ENCODE results near the gene C19orf25. TPM values are rescaled to one million over a fixed set of nuclear protein-coding genes. Genes with fewer than 3 reads are reported as not detected.

Gene C19orf25
- total and polyA plus RNA-seq, 10 of the 15 experiments (the other 5 are each of a cell fraction or from before 2014, with no cell fraction given), result 1.2 to 67.0 (median 25.6) TPM

DNA sequence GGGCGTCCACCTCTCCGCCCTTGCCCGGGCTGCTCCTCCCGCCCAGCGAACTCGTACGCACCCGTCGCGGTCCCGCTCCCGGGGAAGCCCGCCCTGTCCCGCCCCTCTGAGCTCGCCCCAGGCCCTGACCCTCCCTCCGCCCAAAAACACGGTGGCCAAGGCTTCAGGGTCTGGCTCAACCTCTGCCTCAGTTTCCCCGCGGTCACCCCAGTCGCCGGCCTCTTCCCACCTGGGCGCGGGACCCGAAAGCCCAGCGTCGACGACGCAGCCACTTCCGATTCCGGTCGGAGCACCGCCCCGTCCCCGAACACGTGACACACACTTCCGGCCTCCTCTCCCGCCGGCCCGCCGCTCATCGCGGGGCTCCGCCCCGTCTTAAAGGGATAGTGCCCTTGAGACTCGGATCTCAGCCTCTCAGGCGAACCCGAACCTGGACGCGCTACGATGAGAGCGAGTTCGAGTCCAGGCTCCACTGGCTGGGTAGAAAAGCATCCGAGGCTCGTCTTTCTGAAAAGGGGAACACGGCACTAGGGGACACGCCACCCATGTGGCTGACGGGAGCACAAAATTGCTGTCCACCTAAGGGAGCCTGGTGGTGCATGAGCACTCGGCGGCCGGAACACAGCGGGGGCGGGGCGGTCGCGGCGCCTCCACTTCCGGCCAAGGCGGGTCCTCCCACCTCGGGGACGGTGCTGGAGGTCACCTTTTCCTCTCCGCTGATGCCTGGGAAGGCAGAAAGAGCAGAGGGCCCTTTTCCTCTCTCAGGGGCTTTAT is at the start of gene C19orf25 (continued):
- TF ChIP-seq, protein P1, sequence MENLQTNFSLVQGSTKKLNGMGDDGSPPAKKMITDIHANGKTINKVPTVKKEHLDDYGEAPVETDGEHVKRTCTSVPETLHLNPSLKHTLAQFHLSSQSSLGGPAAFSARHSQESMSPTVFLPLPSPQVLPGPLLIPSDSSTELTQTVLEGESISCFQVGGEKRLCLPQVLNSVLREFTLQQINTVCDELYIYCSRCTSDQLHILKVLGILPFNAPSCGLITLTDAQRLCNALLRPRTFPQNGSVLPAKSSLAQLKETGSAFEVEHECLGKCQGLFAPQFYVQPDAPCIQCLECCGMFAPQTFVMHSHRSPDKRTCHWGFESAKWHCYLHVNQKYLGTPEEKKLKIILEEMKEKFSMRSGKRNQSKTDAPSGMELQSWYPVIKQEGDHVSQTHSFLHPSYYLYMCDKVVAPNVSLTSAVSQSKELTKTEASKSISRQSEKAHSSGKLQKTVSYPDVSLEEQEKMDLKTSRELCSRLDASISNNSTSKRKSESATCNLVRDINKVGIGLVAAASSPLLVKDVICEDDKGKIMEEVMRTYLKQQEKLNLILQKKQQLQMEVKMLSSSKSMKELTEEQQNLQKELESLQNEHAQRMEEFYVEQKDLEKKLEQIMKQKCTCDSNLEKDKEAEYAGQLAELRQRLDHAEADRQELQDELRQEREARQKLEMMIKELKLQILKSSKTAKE (IDR thresholded peaks at IDR 0.05; ENCODE audit: low read depth, poor library complexity, severe bottlenecking), result peak; percentile 65
- TF ChIP-seq LARP7 (IDR thresholded peaks at IDR 0.05), result peak; percentile 86

DNA sequence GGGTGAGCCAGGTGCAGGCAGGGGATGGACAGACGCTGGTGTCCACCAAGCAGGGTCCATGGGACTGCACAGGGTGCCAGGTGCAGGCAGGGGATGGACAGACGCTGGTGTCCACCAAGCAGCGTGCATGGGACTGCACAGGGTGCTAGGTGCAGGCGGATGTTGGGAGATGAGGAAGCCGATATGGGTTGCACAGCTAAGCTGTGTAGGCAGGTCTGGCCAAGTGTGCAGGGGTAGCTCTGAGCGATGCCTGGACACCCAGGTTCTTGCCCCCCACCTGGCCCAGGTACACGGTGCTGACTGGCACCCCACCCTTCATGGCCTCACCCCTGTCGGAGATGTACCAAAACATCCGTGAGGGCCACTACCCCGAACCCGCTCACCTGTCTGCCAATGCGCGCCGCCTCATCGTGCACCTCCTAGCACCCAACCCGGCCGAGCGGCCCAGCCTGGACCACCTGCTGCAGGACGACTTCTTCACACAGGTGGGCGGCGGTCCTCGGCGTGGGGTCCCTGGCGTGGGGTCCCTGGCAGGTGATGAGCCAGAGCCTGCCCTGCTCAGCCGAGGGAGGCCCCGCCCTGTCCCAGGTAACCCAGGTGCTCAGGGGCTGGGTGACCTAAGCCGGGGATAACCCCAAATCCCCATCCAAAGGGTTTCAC is 48.8 kb upstream of the C19orf25 start:
- H3K27me3 ChIP-seq (replicated peaks in 1 of 2; ENCODE audit: control insufficient read depth in 2 of 2, insufficient read depth in 2 of 2, low read length in 1 of 2), result peaks cover 0 to 2% of the 10 kb centered on the region in 2 experiments; a peak in 3 of 4 replicates
- in situ Hi-C loops (cut with MboI), result no loop called here
- RAD21 ChIA-PET (ENCODE audit: unreplicated experiment), result no interaction called here
- H3K4me1 ChIP-seq (ENCODE audit: control insufficient read depth, insufficient read depth, low read length), result no peaks in the 10 kb centered on the region
- H3K4me2 ChIP-seq (ENCODE audit: control insufficient read depth, insufficient read depth), result no peak overlapping the region
- no peak overlapping the region for H3K4me3 ChIP-seq
- DNase-seq (ENCODE audit: low read depth, low spot score) (no peak), ATAC-seq (no peak), FAIRE-seq (no peak)
- CTCF ChIA-PET, result no interaction called here
- intact Hi-C loops (cut with micrococcal nuclease; ENCODE audit: unreplicated experiment), result no loop called here
- no peak overlapping the region for H3K9ac ChIP-seq (ENCODE audit: control insufficient read depth, insufficient read depth, low read length)
- POLR2A ChIA-PET, result no interaction called here
- no peak overlapping the region for H3K27ac ChIP-seq (ENCODE audit: control insufficient read depth, insufficient read depth)
- 56% methylated on average over 27 of the region's 27 CpGs for WGBS (ENCODE audit: insufficient coverage, insufficient replicate concordance, low lambda C conversion rate, missing lambda C conversion rate)
- no peaks in the 10 kb centered on the region for H4K20me1 ChIP-seq (ENCODE audit: control insufficient read depth, insufficient read depth)
- H3K79me2 ChIP-seq (ENCODE audit: control insufficient read depth, insufficient read depth, low read length), result no peaks in the 10 kb centered on the region
- H3K36me3 ChIP-seq (ENCODE audit: control insufficient read depth in 2 of 2, insufficient read depth in 2 of 2, low read length in 1 of 2), result no peaks in the 10 kb centered on the region
- no peak overlapping the region for H2AFZ ChIP-seq (ENCODE audit: control insufficient read depth, low read depth, low read length)
- SMC1A ChIA-PET (ENCODE audit: uncharacterized antibody, unreplicated experiment), result no interaction called here
- no TSS peak for BruUV-seq (replicated peaks)
- H3K9me3 ChIP-seq (replicated peaks; ENCODE audit: control insufficient read depth, insufficient read depth, low read length), result no peaks in the 10 kb centered on the region
- TF ChIP-seq MYC (IDR thresholded peaks at IDR 0.05; ENCODE audit: insufficient read depth, insufficient read length, insufficient replicate concordance, low read length, severe bottlenecking) (no peak), SIN3A (IDR thresholded peaks at IDR 0.05; ENCODE audit: low read depth, low read length) (no peak), BHLHE40 (IDR thresholded peaks at IDR 0.05; ENCODE audit: borderline replicate concordance in 1 of 2, low read depth in 2 of 2, low read length in 1 of 2) (no peak), STAT3 (IDR thresholded peaks at IDR 0.05; ENCODE audit: low read depth, low read length) (no peak), ZNF207 (IDR thresholded peaks at IDR 0.05; ENCODE audit: borderline replicate concordance) (no peak), TCF12 (IDR thresholded peaks at IDR 0.05; ENCODE audit: low read depth, low read length) (no peak), ZSCAN29 (IDR thresholded peaks at IDR 0.05) (no peak), NFYB (IDR thresholded peaks at IDR 0.05; ENCODE audit: insufficient read depth, low read depth, low read length) (no peak), ZNF24 (IDR thresholded peaks at IDR 0.05) (no peak), CBX3 (IDR thresholded peaks at IDR 0.05; ENCODE audit: borderline replicate concordance, low read depth) (no peak), STAT1 (conservative IDR thresholded peaks at IDR 0.05) (no peak), ASH2L (IDR thresholded peaks at IDR 0.05; ENCODE audit: borderline replicate concordance, low read depth) (no peak), RAD21 (IDR thresholded peaks at IDR 0.05; ENCODE audit: insufficient read depth, low read depth, low read length) (no peak), SREBF2 (IDR thresholded peaks at IDR 0.05; ENCODE audit: low read length) (no peak), ZNF217 (IDR thresholded peaks at IDR 0.05) (no peak)
- TF ChIP-seq, protein P2, sequence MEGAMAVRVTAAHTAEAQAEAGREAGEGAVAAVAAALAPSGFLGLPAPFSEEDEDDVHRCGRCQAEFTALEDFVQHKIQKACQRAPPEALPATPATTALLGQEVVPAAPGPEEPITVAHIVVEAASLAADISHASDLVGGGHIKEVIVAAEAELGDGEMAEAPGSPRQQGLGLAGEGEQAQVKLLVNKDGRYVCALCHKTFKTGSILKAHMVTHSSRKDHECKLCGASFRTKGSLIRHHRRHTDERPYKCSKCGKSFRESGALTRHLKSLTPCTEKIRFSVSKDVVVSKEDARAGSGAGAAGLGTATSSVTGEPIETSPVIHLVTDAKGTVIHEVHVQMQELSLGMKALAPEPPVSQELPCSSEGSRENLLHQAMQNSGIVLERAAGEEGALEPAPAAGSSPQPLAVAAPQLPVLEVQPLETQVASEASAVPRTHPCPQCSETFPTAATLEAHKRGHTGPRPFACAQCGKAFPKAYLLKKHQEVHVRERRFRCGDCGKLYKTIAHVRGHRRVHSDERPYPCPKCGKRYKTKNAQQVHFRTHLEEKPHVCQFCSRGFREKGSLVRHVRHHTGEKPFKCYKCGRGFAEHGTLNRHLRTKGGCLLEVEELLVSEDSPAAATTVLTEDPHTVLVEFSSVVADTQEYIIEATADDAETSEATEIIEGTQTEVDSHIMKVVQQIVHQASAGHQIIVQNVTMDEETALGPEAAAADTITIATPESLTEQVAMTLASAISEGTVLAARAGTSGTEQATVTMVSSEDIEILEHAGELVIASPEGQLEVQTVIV (IDR thresholded peaks at IDR 0.05; ENCODE audit: borderline replicate concordance, partially characterized antibody), result no peak

All from GM12878 (cell line).